ENCODE measurements around the gene CTBS.

CTBS gene

GRCh38 chr1:84506729-84507453 is 67.3 kb downstream of the CTBS start:
- Histone ChIP-seq H3K36me3 (ENCODE audit: control insufficient read depth in 2 of 2, insufficient read depth in 1 of 2, low read length in 2 of 2) (peaks cover 0 to 6% of the 10 kb centered on the region in 2 experiments; a peak in 1 of 3 replicates), H3K9me3 (ENCODE audit: control insufficient read depth, insufficient read depth, low read depth, low read length) (no peaks in the 10 kb centered on the region), H3K27ac (ENCODE audit: extremely low read depth, low read depth, low read length) (peak overlapping the region; percentile 76), H3K4me1 (ENCODE audit: control insufficient read depth, insufficient read depth, low read length) (peaks cover 5% of the 10 kb centered on the region; the same call in 1 of the 2 replicates), H3K4me3 (ENCODE audit: low read depth, low read length) (peak overlapping the region; percentile 88)
- TF ChIP-seq ZBTB11 (tag by site-specific recombination; conservative IDR thresholded peaks at IDR 0.05; ENCODE audit: low read depth) (0 out of 2 replicates have a peak, but pooled peaks have one; percentile 11), ZBTB17 (tag by site-specific recombination; IDR thresholded peaks at IDR 0.05) (peak; percentile 74), KLF9 (tag by site-specific recombination; IDR thresholded peaks at IDR 0.05; ENCODE audit: low read depth) (no peak), ZNF223 (tag by site-specific recombination; IDR thresholded peaks at IDR 0.05) (no peak), ZNF341 (tag by site-specific recombination; IDR thresholded peaks at IDR 0.05; ENCODE audit: low read depth) (peak; percentile 3; the same call in 1 of the 2 replicates), GLIS2 (tag by site-specific recombination; IDR thresholded peaks at IDR 0.05) (0 out of 2 replicates have a peak, but pooled peaks have one; percentile 56), ZBTB20 (tag by site-specific recombination; IDR thresholded peaks at IDR 0.05) (0 out of 2 replicates have a peak, but pooled peaks have one; percentile 6), ZNF707 (tag by site-specific recombination; IDR thresholded peaks at IDR 0.05) (no peak), ZNF184 (tag by site-specific recombination; IDR thresholded peaks at IDR 0.05) (no peak), WT1 (tag by site-specific recombination; IDR thresholded peaks at IDR 0.05) (0 out of 2 replicates have a peak, but pooled peaks have one; percentile 3), ZBTB10 (tag by site-specific recombination; IDR thresholded peaks at IDR 0.05) (0 out of 2 replicates have a peak, but pooled peaks have one; percentile 6), ZNF404 (tag by site-specific recombination; IDR thresholded peaks at IDR 0.05) (no peak), PRDM6 (tag by site-specific recombination; IDR thresholded peaks at IDR 0.05) (peak; percentile 46; the same call in 1 of the 2 replicates)
- ChIA-PET POLR2A (interaction anchor here (0.8 to 2.2 kb wide), 8 partner anchors 9 to 67 kb away, joined by 3 to 20 read pairs (median 4); partner anchors contain the start of gene CTBS), CTCF (interaction anchor here (0.7 to 1.1 kb wide), 3 partner anchors 28 to 246 kb away, joined by 3 to 5 read pairs (median 3); partner anchors contain the start of gene CTBS)

GRCh38 chr1:84506002-84506728 is 68.1 kb downstream of the CTBS start, which contains the start of the genes GNG5 and SPATA1:
TSS of gene GNG5 (minus strand) at chr1:84506581. CDS start at chr1:84506091, 490 bp downstream.
TSS of gene SPATA1 (plus strand) at chr1:84506386. CDS start at chr1:84516360, 9,974 bp downstream.
- POLR2A ChIA-PET: interaction anchor here (0.6 to 2.2 kb wide), 12 partner anchors 8 to 68 kb away, joined by 3 to 20 read pairs (median 4); partner anchors contain the start of gene CTBS
- Histone ChIP-seq H3K9me3 (ENCODE audit: control insufficient read depth, insufficient read depth, low read depth, low read length) (no peaks in the 10 kb centered on the region), H3K4me3 (ENCODE audit: low read depth, low read length) (peak within 1 kb of the TSS; percentile 88), H3K36me3 (ENCODE audit: control insufficient read depth in 2 of 2, insufficient read depth in 1 of 2, low read length in 2 of 2) (peaks cover 0 to 12% of the 10 kb centered on the region in 2 experiments; a peak in 1 of 3 replicates), H3K27ac (ENCODE audit: extremely low read depth, low read depth, low read length) (peak within 1 kb of the TSS; percentile 76), H3K4me1 (ENCODE audit: control insufficient read depth, insufficient read depth, low read length) (peaks cover 5% of the 10 kb centered on the region; the same call in 1 of the 2 replicates)
- CTCF ChIA-PET: interaction anchor here (0.6 to 1.1 kb wide), 6 partner anchors 29 to 429 kb away, joined by 3 to 5 read pairs (median 3); partner anchors contain the start of gene CTBS
- TF ChIP-seq ZNF280D (tag by site-specific recombination; IDR thresholded peaks at IDR 0.05) (no peak), SETDB1 (IDR thresholded peaks at IDR 0.05; ENCODE audit: insufficient read length, low read length) (no peak), KLF8 (tag by site-specific recombination; IDR thresholded peaks at IDR 0.05) (peak; percentile 96), ZNF639 (tag by site-specific recombination; IDR thresholded peaks at IDR 0.05) (peak; percentile 66), ZNF146 (tag by site-specific recombination; IDR thresholded peaks at IDR 0.05) (no peak), PRDM1 (tag by site-specific recombination; IDR thresholded peaks at IDR 0.05) (no peak)
